K562 (cell line): ENCODE results near the gene SERTAD3. TPM values are rescaled to one million over a fixed set of nuclear protein-coding genes. Genes with fewer than 3 reads are reported as not detected.
A peak's percentile ranks its signal among the peaks of the same experiment; 100 is the strongest.

Experiments used
- ATAC-seq: fragments of 200-7000 bp; cut with Tn5 transposase; 3 replicates; pipeline ENCODE4 v1.9.1; 2020; ENCODE audit warnings: moderate library complexity
- BruUV-seq: library from RNA; stranded (reverse); fragments of 400-500 nt; replicated peaks from 2 replicates; lab custom pipeline; 2021; lab: Mats Ljungman, UMichigan
- CTCF ChIA-PET: fragments of 300-600 bp; formaldehyde crosslinking; extraction: SDS; loops from one replicate; lab custom pipeline; 2021; ENCODE audit warnings: low intra/inter-chr PET ratio; lab: Yijun Ruan, JAX
- POLR2A ChIA-PET: fragments of 300-600, 350-650 bp; sonication (Branson Sonifier 250); formaldehyde crosslinking; extraction: SDS; loops from one replicate; lab custom pipeline; 2021; ENCODE audit warnings: antibody characterized with exemption, inconsistent platforms; lab: Yijun Ruan, JAX
- DNase-seq, 4 experiments: peaks; one replicate each; pipeline versions ENCODE4 v3.0.0 to v3.0.0-alpha.2; 2011 to 2018; ENCODE audit warnings: low spot score in 3 of 4, mixed read lengths in 3 of 4; ENCODE audit errors: extremely low read depth in 1 of 4
- FAIRE-seq: peaks from 2 replicates; lab custom pipeline; 2011; peaks lifted over from hg19 to GRCh38; lab: Jason Lieb, UNC
- H2AFZ ChIP-seq: 2 replicates; pipeline ENCODE4 v1.6.0; 2011; ENCODE audit warnings: low read depth, low read length, control low read depth, inconsistent platforms
- H3K27ac ChIP-seq: fragments of 200-600 bp; 3 replicates; pipeline ENCODE4 v1.8.0; 2011; ENCODE audit warnings: low read depth, mild to moderate bottlenecking, control low read depth, inconsistent platforms, low read length, moderate library complexity, mixed read lengths; ENCODE audit errors: extremely low read depth
- H3K27me3 ChIP-seq, 2 experiments: fragments of 300-600 bp in 1 of 2; 2 replicates in 1 of 2; 3 replicates in 1 of 2; pipeline versions ENCODE4 v1.6.0 to v1.8.0; 2011; ENCODE audit warnings: inconsistent platforms in 2 of 2, low read length in 2 of 2, mild to moderate bottlenecking in 1 of 2, mixed read lengths in 1 of 2, moderate library complexity in 1 of 2; ENCODE audit not compliant: control insufficient read depth in 2 of 2, insufficient read depth in 2 of 2
- H3K36me3 ChIP-seq: fragments of 300-600 bp; 3 replicates; pipeline ENCODE4 v1.8.0; 2011; ENCODE audit warnings: mild to moderate bottlenecking, low read length, inconsistent platforms; ENCODE audit not compliant: control insufficient read depth, insufficient read depth
- H3K4me1 ChIP-seq, 2 experiments: fragments of 200-600 bp in 1 of 2; replicated peaks in 1 of 2; 2 replicates in 1 of 2; 3 replicates in 1 of 2; pipeline versions ENCODE4 v1.5.1 to v1.8.0; 2011; ENCODE audit warnings: inconsistent platforms in 2 of 2, low read length in 2 of 2, mild to moderate bottlenecking in 1 of 2, mixed read lengths in 1 of 2, moderate library complexity in 1 of 2; ENCODE audit not compliant: control insufficient read depth in 2 of 2, insufficient read depth in 2 of 2
- H3K4me2 ChIP-seq: 2 replicates; pipeline ENCODE4 v1.6.1; 2011; ENCODE audit warnings: low read length, control low read depth, inconsistent platforms, mixed read lengths; ENCODE audit not compliant: insufficient read depth
- H3K4me3 ChIP-seq: fragments of 200-600 bp; sonication (generic), shearing (Covaris generic); 2 replicates; pipeline ENCODE4 v1.5.1; 2016; ENCODE audit warnings: control low read depth, inconsistent platforms
- H3K79me2 ChIP-seq: fragments of 200-600 bp; 3 replicates; pipeline ENCODE4 v1.8.0; 2011; ENCODE audit warnings: low read length, inconsistent platforms; ENCODE audit not compliant: control insufficient read depth, insufficient read depth
- H3K9ac ChIP-seq, 2 experiments: 2 replicates each; pipeline versions ENCODE4 v1.6.0 to v1.6.1; 2011; ENCODE audit warnings: low read depth in 2 of 2, low read length in 2 of 2, control low read depth in 1 of 2, inconsistent platforms in 1 of 2, mild to moderate bottlenecking in 1 of 2, mixed read lengths in 1 of 2; ENCODE audit not compliant: insufficient read depth in 1 of 2
- H3K9me1 ChIP-seq: one replicate; pipeline ENCODE4 v1.6.0; 2011; ENCODE audit warnings: inconsistent platforms, mild to moderate bottlenecking, low read length, moderate library complexity; ENCODE audit not compliant: control insufficient read depth, insufficient read depth
- H3K9me3 ChIP-seq: replicated peaks from 2 replicates; pipeline ENCODE4 v1.5.1; 2011; ENCODE audit warnings: low read depth, low read length, inconsistent platforms; ENCODE audit not compliant: control insufficient read depth, insufficient read depth
- H4K20me1 ChIP-seq: replicated peaks from 2 replicates; pipeline ENCODE4 v1.6.1; 2011; ENCODE audit warnings: low read length, inconsistent platforms, mixed read lengths; ENCODE audit not compliant: control insufficient read depth, insufficient read depth
- CCAR2 ChIP-seq: fragments of 200-400 bp; formaldehyde crosslinking; IDR thresholded peaks from 2 replicates; pipeline ENCODE4 v1.6.1; 2017; ENCODE audit warnings: mild to moderate bottlenecking, low read depth, low read length
- E2F5 ChIP-seq: sonication (generic); formaldehyde crosslinking; IDR thresholded peaks from 2 replicates; pipeline ENCODE4 v1.8.0; 2022; ENCODE audit warnings: mild to moderate bottlenecking, missing genetic modification reagents
- JUN ChIP-seq, 2 experiments: sonication (generic) in 1 of 2; formaldehyde crosslinking in 1 of 2; IDR thresholded peaks; 2 replicates each; pipeline versions ENCODE4 v1.6.1 to v1.8.0; 2012 to 2022; ENCODE audit warnings: borderline replicate concordance in 2 of 2, mild to moderate bottlenecking in 2 of 2, improper control_type of control experiment in 1 of 2, low read depth in 1 of 2, low read length in 1 of 2, missing genetic modification reagents in 1 of 2
- MYBL2 ChIP-seq, 2 experiments: fragments of 450-650 bp in 1 of 2; sonication (generic) in 1 of 2; formaldehyde crosslinking in 1 of 2; IDR thresholded peaks; 2 replicates each; pipeline versions ENCODE4 v1.6.1 to v1.8.1; 2017 to 2022; ENCODE audit warnings: borderline replicate concordance in 1 of 2, inconsistent platforms in 1 of 2, low read depth in 1 of 2, mild to moderate bottlenecking in 1 of 2, missing genetic modification reagents in 1 of 2, moderate library complexity in 1 of 2
- NFIC ChIP-seq: fragments of 450-650 bp; IDR thresholded peaks from 2 replicates; pipeline ENCODE4 v1.6.1; 2017; ENCODE audit warnings: mild to moderate bottlenecking, inconsistent platforms
- POLR3G ChIP-seq: IDR thresholded peaks from 2 replicates; pipeline ENCODE4 v1.6.1; 2011; ENCODE audit not compliant: insufficient read length, insufficient replicate concordance; ENCODE audit errors: extremely low read depth
- PPARD ChIP-seq: fragments of 250-450 bp; sonication (Bioruptor Pico); IDR thresholded peaks from 2 replicates; pipeline ENCODE4 v1.8.0; 2022; ENCODE audit warnings: inconsistent platforms, mild to moderate bottlenecking, moderate library complexity
- RBM25 ChIP-seq: fragments of 200-400 bp; formaldehyde crosslinking; IDR thresholded peaks from 2 replicates; pipeline ENCODE4 v1.6.1; 2018; ENCODE audit warnings: low read length, low read depth, moderate library complexity; ENCODE audit not compliant: severe bottlenecking
- ZNF121 ChIP-seq: sonication (generic); formaldehyde crosslinking; conservative IDR thresholded peaks from 2 replicates; pipeline ENCODE4 v1.8.0; 2022; ENCODE audit warnings: missing genetic modification reagents
- WGBS: fragments of 100-300 bp; shearing (Covaris generic); methylation state at CpG from one replicate; pipeline ENCODE4 v1.1.6; 2016; ENCODE audit warnings: low coverage, mixed read lengths; ENCODE audit not compliant: insufficient coverage; ENCODE audit errors: missing lambda C conversion rate; 5-methylcytosine and 5-hydroxymethylcytosine counted together
- in situ Hi-C: fragments of 300-500 bp; cut with MboI; formaldehyde crosslinking; loops from 4 replicates; pipeline ENCODE4 v1.15.0; 2018; ENCODE audit warnings: inconsistent platforms, mixed read lengths
- intact Hi-C: fragments of 100-400 bp; cut with micrococcal nuclease; formaldehyde crosslinking; loops from 2 replicates; pipeline ENCODE4 v1.14.2; 2022
- polyA plus RNA-seq, 8 experiments: library from polyadenylated mRNA; depleted of rRNA in 4 of 8; stranded (reverse) in 5 of 8; unstranded in 3 of 8; fragments of >200 nt; fragmentation: Nextera tagmentation in 2 of 8; fragmentation: Illumina TruSeq in 1 of 8; extraction: Ambion mirVana in 2 of 8; extraction: Trizol in 1 of 8; gene quantifications; 2 replicates each; pipeline versions ENCODE4 v1.2.1 to v1.2.3, GENCODE V29; 2011 to 2014; ENCODE audit warnings: inconsistent platforms in 1 of 8, missing spikeins in 1 of 8
- total RNA-seq, 7 experiments: library from RNA; depleted of rRNA in 6 of 7; stranded (reverse); fragments of >200 nt in 6 of 7; fragmentation: Illumina TruSeq in 2 of 7; extraction: Trizol in 2 of 7; gene quantifications; 2 replicates each; pipeline versions ENCODE4 v1.2.1 to v1.2.3, GENCODE V29; 2011 to 2021; ENCODE audit warnings: low replicate concordance in 1 of 7

Gene SERTAD3
- total and polyA plus RNA-seq, 9 of the 15 experiments (the other 6 are each of a cell fraction or from before 2014, with no cell fraction given): 5.4 to 28.9 (median 17.5) TPM

GRCh38 chr19:40474737-40475136, 30.6 kb upstream of the SERTAD3 start:
- no peak for FAIRE-seq
- intact Hi-C loops: no loop called here

More at GRCh38 chr19:40474737-40475136, 30.6 kb upstream of the SERTAD3 start:
- no peak for DNase-seq
- no peak overlapping the region for H3K4me2 ChIP-seq
- in situ Hi-C loops: no loop called here
- no TSS peak for BruUV-seq
- CTCF ChIA-PET: no interaction called here
- no peaks in the 10 kb centered on the region for H3K27me3 ChIP-seq
- no peak overlapping the region for H3K9ac ChIP-seq
- ATAC-seq: no peak
- H3K36me3 ChIP-seq: no peaks in the 10 kb centered on the region
- no peak overlapping the region for H2AFZ ChIP-seq
- no peaks in the 10 kb centered on the region for H4K20me1 ChIP-seq
- no peak overlapping the region for H3K4me3 ChIP-seq
- WGBS: 55% methylated on average over 4 of the region's 4 CpGs
- H3K9me3 ChIP-seq: no peaks in the 10 kb centered on the region
- TF ChIP-seq CCAR2 (no peak), E2F5 (no peak), RBM25 (peak; percentile 57), MYBL2 (IDR thresholded peaks at IDR 0.05; ENCODE audit: low read depth) (no peak), MYBL2 (CRISPR knock-in tag; IDR thresholded peaks at IDR 0.05; ENCODE audit: borderline replicate concordance) (no peak), ZNF121 (peak; percentile 90), JUN (IDR thresholded peaks at IDR 0.05; ENCODE audit: borderline replicate concordance, low read depth, low read length) (no peak), JUN (CRISPR knock-in tag; IDR thresholded peaks at IDR 0.05; ENCODE audit: borderline replicate concordance) (no peak), PPARD (no peak), NFIC (no peak), POLR3G (no peak)
- TF ChIP-seq, all 486 proteins: peak for 2
- no peak overlapping the region for H3K27ac ChIP-seq
- POLR2A ChIA-PET: no interaction called here
- H3K9me1 ChIP-seq: no peaks in the 10 kb centered on the region
- peaks cover 0 to 3% of the 10 kb centered on the region in 2 experiments; a peak in 2 of 5 replicates for H3K4me1 ChIP-seq
- H3K79me2 ChIP-seq: no peaks in the 10 kb centered on the region
